DND-41 (cell line): Measurements from ENCODE around the gene RIOK2.

Experiments
- EZH2 ChIP-seq: IDR thresholded peaks from 3 replicates; pipeline ENCODE4 v1.6.1; 2012; ENCODE audit warnings: borderline replicate concordance, low read depth, mild to moderate bottlenecking, moderate library complexity, low read length, inconsistent platforms; ENCODE audit not compliant: severe bottlenecking
- TF ChIP-seq, protein P1 (sequence below): IDR thresholded peaks from 2 replicates; pipeline ENCODE4 v1.5.1; 2012; ENCODE audit warnings: borderline replicate concordance, low read length, moderate library complexity, mild to moderate bottlenecking; ENCODE audit not compliant: poor library complexity, severe bottlenecking; ENCODE audit errors: extremely low read depth

DNA sequence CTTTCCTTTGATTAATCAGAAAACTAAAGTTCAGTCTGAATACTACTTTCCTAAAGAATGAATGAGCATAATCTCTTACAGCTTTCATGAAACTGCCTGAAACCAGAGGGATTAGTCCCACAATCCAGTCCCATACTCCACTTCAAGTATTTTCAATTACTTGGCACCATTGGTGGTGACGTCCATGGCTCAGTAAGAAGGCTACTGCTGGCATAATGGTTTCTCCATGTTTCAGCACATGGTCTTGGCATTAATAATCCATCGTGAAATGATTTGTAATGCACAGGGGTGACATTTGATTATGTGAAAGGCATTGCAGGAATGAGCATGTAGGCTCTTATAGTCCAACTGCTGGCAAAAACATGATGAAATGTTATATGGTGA lies 64.0 kb downstream of the RIOK2 start:
- TF ChIP-seq, protein P1, sequence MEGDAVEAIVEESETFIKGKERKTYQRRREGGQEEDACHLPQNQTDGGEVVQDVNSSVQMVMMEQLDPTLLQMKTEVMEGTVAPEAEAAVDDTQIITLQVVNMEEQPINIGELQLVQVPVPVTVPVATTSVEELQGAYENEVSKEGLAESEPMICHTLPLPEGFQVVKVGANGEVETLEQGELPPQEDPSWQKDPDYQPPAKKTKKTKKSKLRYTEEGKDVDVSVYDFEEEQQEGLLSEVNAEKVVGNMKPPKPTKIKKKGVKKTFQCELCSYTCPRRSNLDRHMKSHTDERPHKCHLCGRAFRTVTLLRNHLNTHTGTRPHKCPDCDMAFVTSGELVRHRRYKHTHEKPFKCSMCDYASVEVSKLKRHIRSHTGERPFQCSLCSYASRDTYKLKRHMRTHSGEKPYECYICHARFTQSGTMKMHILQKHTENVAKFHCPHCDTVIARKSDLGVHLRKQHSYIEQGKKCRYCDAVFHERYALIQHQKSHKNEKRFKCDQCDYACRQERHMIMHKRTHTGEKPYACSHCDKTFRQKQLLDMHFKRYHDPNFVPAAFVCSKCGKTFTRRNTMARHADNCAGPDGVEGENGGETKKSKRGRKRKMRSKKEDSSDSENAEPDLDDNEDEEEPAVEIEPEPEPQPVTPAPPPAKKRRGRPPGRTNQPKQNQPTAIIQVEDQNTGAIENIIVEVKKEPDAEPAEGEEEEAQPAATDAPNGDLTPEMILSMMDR = no peak
- TF ChIP-seq EZH2 = no peak
